Endothelial cell (in vitro differentiated cells): ENCODE data around the gene CSNK2A2. TPM values are rescaled to one million over a fixed set of nuclear protein-coding genes. Genes with fewer than 3 reads are reported as not detected.

Source experiments
- DNase-seq: peaks from one replicate; pipeline ENCODE4 v3.0.0; 2021; ENCODE audit warnings: low spot score
- H3K27ac Mint-ChIP-seq: one replicate; pipeline ENCODE4 v1.8.0; 2021; ENCODE audit warnings: mixed read lengths, inconsistent platforms; ENCODE audit not compliant: unreplicated experiment
- H3K27me3 Mint-ChIP-seq: one replicate; pipeline ENCODE4 v1.8.0; 2021; ENCODE audit warnings: mild to moderate bottlenecking, moderate library complexity, mixed read lengths, inconsistent platforms; ENCODE audit not compliant: unreplicated experiment
- H3K36me3 Mint-ChIP-seq: one replicate; pipeline ENCODE4 v1.8.0; 2021; ENCODE audit warnings: mild to moderate bottlenecking, low read depth, mixed read lengths, inconsistent platforms; ENCODE audit not compliant: unreplicated experiment
- H3K4me1 Mint-ChIP-seq: one replicate; pipeline ENCODE4 v1.8.0; 2021; ENCODE audit warnings: mild to moderate bottlenecking, mixed read lengths, inconsistent platforms; ENCODE audit not compliant: unreplicated experiment
- H3K4me3 Mint-ChIP-seq: one replicate; pipeline ENCODE4 v1.8.0; 2021; ENCODE audit warnings: mild to moderate bottlenecking, mixed read lengths, inconsistent platforms; ENCODE audit not compliant: unreplicated experiment
- H3K9me3 Mint-ChIP-seq: one replicate; pipeline ENCODE4 v1.8.0; 2021; ENCODE audit warnings: mixed read lengths, inconsistent platforms; ENCODE audit not compliant: unreplicated experiment
- CTCF ChIP-seq: fragments of 200-600 bp; sonication (generic); IDR thresholded peaks from one replicate; pipeline ENCODE4 v1.5.0; 2021; ENCODE audit warnings: antibody characterized with exemption; ENCODE audit not compliant: unreplicated experiment
- total RNA-seq: library from RNA; stranded (reverse); fragmentation: NEBNext Ultra II Directional; extraction: Animal tissue kit (Norgen Biotek cat#: 25700); gene quantifications from one replicate; pipeline ENCODE4 v1.2.1, GENCODE V29; 2021; ENCODE audit not compliant: unreplicated experiment

Gene CSNK2A2
- total RNA-seq, 1 donor from 2014 or later: 149 TPM

- no peak overlapping the region for H3K4me3 Mint-ChIP-seq
- TF ChIP-seq CTCF: no peak
- H3K9me3 Mint-ChIP-seq: peaks cover 4% of the 10 kb centered on the region
- H3K27ac Mint-ChIP-seq: no peak overlapping the region
- no peaks in the 10 kb centered on the region for H3K36me3 Mint-ChIP-seq
- no peaks in the 10 kb centered on the region for H3K4me1 Mint-ChIP-seq
- peaks cover 8% of the 10 kb centered on the region for H3K27me3 Mint-ChIP-seq
- DNase-seq: no peak
These were observed 24.8 kb upstream of the CSNK2A2 start for GRCh38 chr16:58222532-58223316.

- H3K4me1 Mint-ChIP-seq: no peaks in the 10 kb centered on the region
- no peaks in the 10 kb centered on the region for H3K36me3 Mint-ChIP-seq
- H3K27ac Mint-ChIP-seq: no peak overlapping the region
- TF ChIP-seq CTCF: no peak
- peaks cover 4% of the 10 kb centered on the region for H3K9me3 Mint-ChIP-seq
- H3K27me3 Mint-ChIP-seq: peaks cover 11% of the 10 kb centered on the region
- H3K4me3 Mint-ChIP-seq: no peak overlapping the region
- no peak for DNase-seq
These were observed 21.5 kb upstream of the CSNK2A2 start for GRCh38 chr16:58219432-58219831.

GRCh38 chr16:58218786-58219185, 20.9 kb upstream of the CSNK2A2 start:
- Mint-ChIP-seq H3K4me1 (no peaks in the 10 kb centered on the region), H3K36me3 (no peaks in the 10 kb centered on the region), H3K27ac (no peak overlapping the region), H3K4me3 (no peak overlapping the region), H3K9me3 (peaks cover 4% of the 10 kb centered on the region), H3K27me3 (peaks cover 8% of the 10 kb centered on the region)
- DNase-seq: no peak
- TF ChIP-seq CTCF: no peak

- no peaks in the 10 kb centered on the region for H3K4me1 Mint-ChIP-seq
- no peak overlapping the region for H3K4me3 Mint-ChIP-seq
- peaks cover 4% of the 10 kb centered on the region for H3K9me3 Mint-ChIP-seq
- no peak for DNase-seq
- no peaks in the 10 kb centered on the region for H3K36me3 Mint-ChIP-seq
- TF ChIP-seq CTCF: no peak
- H3K27me3 Mint-ChIP-seq: peaks cover 3% of the 10 kb centered on the region
- no peak overlapping the region for H3K27ac Mint-ChIP-seq
These were observed 19.5 kb upstream of the CSNK2A2 start for GRCh38 chr16:58217311-58217925.
